MG63 (cell line): Measurements from ENCODE around the gene WNT6. TPM values are rescaled to one million over a fixed set of nuclear protein-coding genes. Genes with fewer than 3 reads are reported as not detected.
A peak's percentile ranks its signal among the peaks of the same experiment; 100 is the strongest.
"Not testable (repeated sequence)": the region's sequence is repeated elsewhere in the genome, so short reads cannot be mapped to it uniquely, and the experiment has no call there.

Source experiments
- DNase-seq: peaks from one replicate; pipeline ENCODE4 v3.0.0-alpha.2; 2020
- H3K27me3 ChIP-seq: fragments of 250-450 bp; sonication (Bioruptor Pico); 2 replicates; pipeline ENCODE4 v1.5.1; 2020; ENCODE audit warnings: mild to moderate bottlenecking, moderate library complexity
- H3K36me3 ChIP-seq: fragments of 250-450 bp; sonication (Bioruptor Pico); 2 replicates; pipeline ENCODE4 v1.5.1; 2020; ENCODE audit warnings: mild to moderate bottlenecking, moderate library complexity
- H3K4me3 ChIP-seq: fragments of 250-450 bp; sonication (Bioruptor Pico); 2 replicates; pipeline ENCODE4 v1.5.1; 2020; ENCODE audit warnings: mild to moderate bottlenecking, moderate library complexity
- H3K9me3 ChIP-seq: fragments of 250-450 bp; sonication (Bioruptor Pico); 2 replicates; pipeline ENCODE4 v1.5.1; 2020; ENCODE audit warnings: mild to moderate bottlenecking, moderate library complexity
- total RNA-seq: library from RNA; depleted of rRNA; stranded (reverse); fragments of >200 nt; shearing (Covaris generic); gene quantifications from 2 replicates; pipeline ENCODE4 v1.2.3, GENCODE V29; 2014; ENCODE audit warnings: low replicate concordance

WNT6 gene
- total RNA-seq, 1 experiment from 2014 or later = not detected

DNA sequence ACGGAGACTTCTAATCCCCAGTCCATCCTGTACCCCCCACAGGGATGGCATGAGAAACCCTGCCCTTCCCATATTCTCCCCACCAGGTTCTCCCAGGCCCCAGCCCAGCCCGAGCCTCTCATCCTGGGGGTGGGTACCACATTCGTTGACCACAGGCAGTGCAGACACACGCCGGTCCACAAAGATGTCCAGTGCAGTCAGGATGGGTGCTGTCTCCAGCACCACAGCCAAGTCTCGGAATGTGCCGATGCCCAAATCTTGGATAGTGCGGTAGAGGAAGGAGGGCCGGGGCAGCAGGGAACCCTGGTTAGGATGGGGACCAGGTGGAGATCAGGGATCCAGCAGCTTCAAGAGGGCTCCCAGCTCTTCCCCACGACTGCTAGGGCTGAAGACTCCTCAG, 32.8 kb upstream of the WNT6 start:
- no peak overlapping the region for H3K4me3 ChIP-seq
- no peaks in the 10 kb centered on the region for H3K27me3 ChIP-seq
- H3K9me3 ChIP-seq = no peaks in the 10 kb centered on the region
- DNase-seq = no peak
- no peaks in the 10 kb centered on the region for H3K36me3 ChIP-seq

DNA sequence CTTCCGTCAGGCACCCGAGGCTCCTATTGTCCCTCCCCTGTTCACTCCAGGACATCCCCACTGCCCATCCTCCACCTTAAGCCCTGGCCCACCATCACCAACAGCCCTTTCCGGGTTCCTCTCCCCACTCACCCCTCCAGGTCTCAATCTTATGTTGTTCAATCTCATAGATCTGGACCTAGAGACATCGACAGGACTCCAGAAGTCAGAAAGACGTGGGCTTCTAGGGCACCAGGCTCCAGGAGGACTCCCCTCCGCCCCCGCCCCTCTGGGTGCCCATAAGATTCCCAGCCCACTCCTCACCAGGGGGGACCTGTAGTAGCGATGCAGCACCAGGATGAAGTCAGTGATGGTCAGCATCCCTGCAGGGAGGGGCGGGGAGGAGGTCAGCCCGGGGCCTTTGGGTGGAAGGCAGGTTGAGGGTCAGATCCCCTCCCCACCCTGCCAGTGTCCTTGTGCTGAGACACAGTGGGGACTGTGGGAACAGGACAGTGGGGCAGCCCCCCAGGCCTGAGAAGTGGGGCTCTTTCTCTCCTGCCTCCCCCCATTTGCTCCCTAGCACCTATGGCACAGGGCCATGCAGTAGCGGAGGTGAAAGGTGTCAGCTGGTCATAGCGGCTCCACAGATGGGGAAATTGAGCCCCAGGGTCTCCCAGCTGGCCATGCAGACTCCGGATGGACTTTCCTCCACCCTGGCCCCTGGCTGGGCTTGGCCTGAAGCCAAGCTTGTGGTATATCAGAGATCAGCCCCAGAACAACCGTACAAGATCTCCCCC, 31.7 kb upstream of the WNT6 start:
- Histone ChIP-seq H3K9me3 (no peaks in the 10 kb centered on the region), H3K36me3 (no peaks in the 10 kb centered on the region), H3K4me3 (no peak overlapping the region), H3K27me3 (no peaks in the 10 kb centered on the region)
- no peak for DNase-seq

DNA sequence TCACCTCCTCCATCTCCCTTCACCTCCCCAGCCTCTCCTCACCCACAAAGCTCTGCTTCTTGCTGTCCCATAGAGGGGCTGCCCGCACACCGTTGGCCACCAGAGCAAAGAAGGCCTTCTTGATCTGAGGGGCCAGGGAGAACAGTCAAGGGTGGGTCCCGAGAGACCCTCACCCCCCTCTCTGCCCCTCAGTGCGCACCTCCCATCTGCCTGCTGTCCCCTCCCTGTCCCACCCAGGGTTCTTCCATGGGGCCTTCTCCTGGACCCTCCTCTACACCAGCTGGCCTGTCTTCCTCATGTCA, 31.2 kb upstream of the WNT6 start:
- no peaks in the 10 kb centered on the region for H3K36me3 ChIP-seq
- H3K27me3 ChIP-seq = no peaks in the 10 kb centered on the region
- H3K9me3 ChIP-seq = no peaks in the 10 kb centered on the region
- no peak overlapping the region for H3K4me3 ChIP-seq
- DNase-seq = no peak

DNA sequence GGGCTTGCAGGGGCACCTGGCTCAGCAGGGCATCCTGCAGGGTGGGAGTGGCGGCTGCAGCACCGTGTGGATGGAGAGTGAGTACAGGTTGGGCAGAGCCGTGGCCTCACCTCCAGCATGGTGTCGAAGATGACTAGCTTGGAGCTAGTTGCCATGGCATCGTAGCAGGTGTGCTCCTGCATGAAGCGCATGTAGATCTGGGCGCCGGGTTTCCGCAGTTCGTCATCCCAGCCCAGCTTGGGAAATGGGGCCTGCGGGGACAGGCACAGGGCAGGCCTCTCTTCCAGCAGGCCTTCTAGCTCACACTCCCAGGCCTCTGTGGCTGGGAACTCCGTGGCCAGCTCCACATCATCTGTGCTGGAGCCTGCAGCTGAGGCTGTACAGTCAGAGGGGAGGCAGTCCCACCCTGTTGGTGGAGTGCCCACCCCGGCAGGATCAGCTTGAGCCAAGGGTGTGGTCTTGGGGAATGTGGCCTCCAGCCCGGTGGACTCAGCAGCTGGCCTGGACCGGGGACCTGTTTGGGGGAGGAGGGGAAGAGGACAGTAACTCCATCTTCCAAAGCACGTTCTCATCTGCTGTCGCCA, 29.6 kb upstream of the WNT6 start:
- Histone ChIP-seq H3K36me3 (no peaks in the 10 kb centered on the region), H3K9me3 (no peaks in the 10 kb centered on the region), H3K27me3 (no peaks in the 10 kb centered on the region), H3K4me3 (no peak overlapping the region)
- peak; percentile 58 for DNase-seq

DNA sequence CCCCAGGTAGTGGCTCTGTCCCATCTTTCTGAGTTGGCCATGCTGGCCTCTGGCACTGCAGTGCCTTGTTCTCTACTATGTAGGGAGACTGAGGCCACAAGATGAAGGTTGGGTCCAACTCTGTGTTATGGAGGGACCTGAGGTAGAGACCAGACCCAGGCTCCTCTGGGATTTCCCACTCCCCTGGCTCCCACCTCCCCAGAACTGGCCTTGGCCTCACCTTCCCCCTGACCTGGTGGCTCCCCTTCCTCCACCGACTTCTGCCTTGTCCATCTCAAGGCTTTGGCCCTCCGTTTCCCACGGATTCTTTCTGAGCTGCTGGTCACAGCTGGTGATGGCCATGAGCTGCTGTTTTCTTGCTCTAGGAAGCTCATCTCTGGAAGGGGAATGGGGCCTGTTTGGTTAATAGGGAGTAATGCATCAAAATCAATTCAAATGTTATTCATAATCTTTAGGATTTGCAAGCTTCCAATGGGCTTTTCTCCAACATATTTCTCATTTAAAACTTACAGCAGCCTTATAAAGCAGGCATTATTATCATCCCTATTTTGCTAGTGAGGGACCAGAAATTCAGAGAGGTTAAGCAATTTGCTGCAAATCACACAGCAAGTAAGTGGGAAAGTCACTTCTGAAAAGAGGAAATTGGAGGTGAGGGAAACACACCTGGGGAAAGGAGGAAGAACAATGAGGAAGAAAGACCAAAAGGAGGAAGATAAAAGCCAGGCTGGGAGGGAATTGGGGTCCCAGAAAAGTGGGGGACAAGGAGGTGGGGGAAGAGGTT, 28.9 kb upstream of the WNT6 start:
- Histone ChIP-seq H3K9me3 (no peaks in the 10 kb centered on the region), H3K27me3 (no peaks in the 10 kb centered on the region), H3K36me3 (no peaks in the 10 kb centered on the region), H3K4me3 (no peak overlapping the region)
- DNase-seq = no peak

DNA sequence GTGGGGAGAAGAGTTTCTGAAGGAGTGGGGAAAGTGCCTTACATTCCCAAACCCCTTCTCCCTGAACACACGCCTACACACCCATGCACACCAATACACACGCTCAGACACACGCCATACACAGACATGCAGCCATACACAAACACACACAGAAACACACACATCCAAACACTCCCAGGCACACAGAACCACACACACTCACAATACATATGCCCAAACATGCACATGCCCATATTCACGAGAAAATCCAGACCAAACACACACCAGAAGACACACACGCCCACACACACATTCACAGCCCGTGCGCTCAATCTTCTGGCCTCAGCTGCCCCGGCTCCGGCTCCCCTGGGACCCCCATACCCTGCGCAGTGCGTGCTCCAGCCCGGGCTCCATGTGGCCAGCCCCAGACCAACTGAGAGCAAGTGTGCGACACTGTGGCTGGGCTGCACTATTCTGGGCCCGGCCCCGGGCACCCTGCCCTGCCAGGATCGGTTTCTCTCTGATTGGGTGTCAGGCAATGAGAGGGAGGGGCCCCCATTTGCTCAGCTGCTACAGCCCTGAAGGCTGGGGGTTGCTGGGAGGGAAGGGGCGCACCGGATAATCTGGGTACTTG, 28.1 kb upstream of the WNT6 start, which contains the start of gene PRKAG3:
TSS of gene PRKAG3 (minus strand) at position 426 of the 613 bp plus-strand sequence.
- H3K4me3 ChIP-seq = no peak within 1 kb of the TSS
- H3K36me3 ChIP-seq = no peaks in the 10 kb centered on the region
- no peaks in the 10 kb centered on the region for H3K9me3 ChIP-seq
- no peak for DNase-seq
- no peaks in the 10 kb centered on the region for H3K27me3 ChIP-seq

DNA sequence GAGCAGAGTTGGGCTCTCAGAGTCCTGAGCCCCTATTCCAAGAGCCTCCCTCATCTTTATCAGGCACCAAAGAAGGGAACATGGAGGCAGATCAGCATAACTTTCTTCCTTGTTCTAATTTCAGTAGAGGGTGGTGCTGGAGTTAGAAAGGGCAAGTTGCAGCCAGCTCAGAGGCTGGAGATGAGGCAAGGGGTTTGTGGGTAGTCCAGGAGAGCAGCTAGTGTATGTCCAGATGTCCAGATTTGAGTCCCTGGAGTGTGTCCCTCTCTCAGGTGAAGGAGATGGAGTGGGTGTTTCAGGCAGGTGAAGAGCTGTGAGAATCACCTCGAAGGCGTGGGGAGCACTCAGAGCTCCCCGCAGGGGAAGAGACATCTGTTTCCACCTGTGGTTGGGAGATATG, 27.5 kb upstream of the WNT6 start:
- no peak overlapping the region for H3K4me3 ChIP-seq
- H3K9me3 ChIP-seq = no peaks in the 10 kb centered on the region
- no peaks in the 10 kb centered on the region for H3K27me3 ChIP-seq
- H3K36me3 ChIP-seq = no peaks in the 10 kb centered on the region
- no peak for DNase-seq

DNA sequence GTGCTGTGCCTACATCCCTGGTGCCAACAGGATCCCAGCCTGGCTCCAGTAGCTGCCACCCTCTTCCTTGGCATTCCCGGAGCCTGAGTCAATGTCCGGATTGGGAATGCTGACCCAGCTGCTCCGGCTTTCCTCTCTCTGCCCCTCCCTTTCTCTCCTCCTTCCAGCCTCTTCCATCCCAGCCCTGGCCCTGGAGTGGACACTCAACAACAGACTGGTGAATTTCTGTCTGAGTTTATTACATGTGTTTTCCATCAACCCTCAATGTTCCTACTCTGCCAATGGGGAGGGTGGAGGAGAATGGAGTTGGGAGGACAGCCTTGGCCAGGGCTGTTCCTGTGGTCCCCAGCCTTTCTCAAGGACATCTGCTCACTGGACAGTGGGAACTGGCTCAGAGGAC, 27.1 kb upstream of the WNT6 start:
- Histone ChIP-seq H3K27me3 (no peaks in the 10 kb centered on the region), H3K4me3 (no peak overlapping the region), H3K9me3 (no peaks in the 10 kb centered on the region), H3K36me3 (no peaks in the 10 kb centered on the region)
- DNase-seq = peak; percentile 85

DNA sequence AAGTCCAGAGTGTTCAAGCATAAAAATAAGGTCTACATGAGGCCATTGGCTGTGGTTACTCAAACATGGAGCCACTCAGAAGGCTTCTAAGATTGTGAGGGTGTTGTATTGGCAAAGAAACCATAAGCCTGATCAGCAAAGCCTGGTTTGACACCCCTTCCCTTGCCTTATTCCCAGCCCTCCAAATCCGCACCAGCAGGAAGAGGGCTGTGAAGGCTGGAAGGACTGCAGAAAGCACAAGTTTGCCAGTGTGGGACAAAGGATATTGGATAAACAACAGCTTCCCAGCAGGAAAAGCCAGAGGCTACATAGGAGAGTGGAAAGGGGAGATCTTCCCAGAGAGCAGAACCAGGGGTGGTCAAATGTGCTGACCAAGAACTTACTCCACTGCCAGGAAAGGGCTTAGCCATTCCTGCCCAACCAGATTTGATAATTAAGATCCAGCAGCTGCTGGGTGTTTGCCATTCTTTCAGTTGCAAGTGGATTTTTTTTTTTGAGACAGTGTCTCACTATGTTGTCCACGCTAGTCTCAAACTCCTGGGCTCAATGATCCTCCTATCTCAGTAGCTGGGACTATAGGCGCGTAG, 26.5 kb upstream of the WNT6 start:
- Histone ChIP-seq H3K4me3 (no peak overlapping the region), H3K36me3 (no peaks in the 10 kb centered on the region), H3K9me3 (no peaks in the 10 kb centered on the region), H3K27me3 (no peaks in the 10 kb centered on the region)
- DNase-seq = peak; percentile 9

DNA sequence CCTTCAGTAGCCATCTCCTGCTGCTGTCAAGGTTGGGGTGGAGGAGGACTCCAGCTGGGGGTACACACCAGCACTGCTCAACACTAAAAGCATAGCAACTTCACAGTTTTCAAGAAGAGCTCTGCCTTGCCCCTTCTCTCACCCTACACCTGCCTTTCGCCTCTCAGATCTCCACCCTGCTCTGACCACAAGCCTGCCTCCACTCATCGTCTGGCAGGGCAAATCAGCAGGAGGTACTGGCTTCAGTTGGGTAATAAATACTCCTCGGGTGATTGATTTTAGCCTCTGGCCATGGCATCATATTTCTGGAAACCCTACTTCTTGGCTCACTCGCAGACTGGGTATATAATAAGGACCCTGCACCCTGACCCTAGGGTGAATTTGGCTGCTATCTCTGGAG, 24.9 kb upstream of the WNT6 start:
- no peaks in the 10 kb centered on the region for H3K36me3 ChIP-seq

DNA sequence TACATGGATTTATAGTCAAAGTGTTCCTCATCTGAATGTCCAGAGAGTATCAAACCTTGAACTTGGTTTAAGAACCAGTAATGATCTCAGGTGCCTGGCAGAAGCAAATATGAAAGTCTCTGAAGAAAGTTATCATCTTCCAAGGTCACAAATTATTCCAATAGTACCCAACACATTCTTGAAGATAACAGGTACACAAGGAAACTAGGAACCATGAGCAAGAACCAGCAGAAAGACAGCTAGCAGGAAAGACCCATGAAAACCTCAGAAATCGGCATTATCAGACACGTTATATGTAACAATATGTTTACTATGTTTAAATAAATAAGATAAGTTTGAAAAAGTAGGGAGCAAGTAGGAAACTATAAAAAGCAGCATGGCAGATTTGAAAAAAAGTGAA, 22.1 kb upstream of the WNT6 start:
- no peak for DNase-seq
- H3K4me3 ChIP-seq = no peak overlapping the region
- 0 out of 2 replicates have a peak, but pooled peaks cover 2% of the 10 kb centered on the region for H3K9me3 ChIP-seq
- H3K36me3 ChIP-seq = no peaks in the 10 kb centered on the region
- no peaks in the 10 kb centered on the region for H3K27me3 ChIP-seq

More for the DNA sequence above, 24.9 kb upstream of the WNT6 start:
- DNase-seq = peak; percentile 48
- Histone ChIP-seq H3K9me3 (no peaks in the 10 kb centered on the region), H3K27me3 (no peaks in the 10 kb centered on the region), H3K4me3 (no peak overlapping the region)

DNA sequence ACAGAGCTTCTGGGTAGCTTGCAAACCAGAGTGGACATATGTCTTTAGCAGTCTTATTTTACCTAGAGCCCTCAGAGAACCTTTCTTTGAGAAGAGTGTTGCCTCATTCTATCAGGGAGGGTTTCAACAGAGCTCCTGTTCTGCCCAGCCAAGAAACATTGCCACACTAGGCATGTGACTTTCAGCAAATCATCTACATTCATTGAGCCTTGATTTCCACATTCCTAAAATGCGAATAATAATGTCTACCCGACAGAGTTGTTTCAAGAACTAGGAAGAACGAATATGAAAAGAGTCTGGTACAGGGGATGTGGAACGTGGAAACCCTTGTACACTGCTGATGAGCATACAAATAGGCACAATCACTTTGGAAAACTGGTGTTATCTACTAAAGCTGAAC, 20.2 kb upstream of the WNT6 start:
- Histone ChIP-seq H3K36me3 (no peaks in the 10 kb centered on the region), H3K27me3 (no peaks in the 10 kb centered on the region), H3K9me3 (peaks cover 2% of the 10 kb centered on the region; the same call in 1 of the 2 replicates), H3K4me3 (no peak overlapping the region)
- no peak for DNase-seq

DNA sequence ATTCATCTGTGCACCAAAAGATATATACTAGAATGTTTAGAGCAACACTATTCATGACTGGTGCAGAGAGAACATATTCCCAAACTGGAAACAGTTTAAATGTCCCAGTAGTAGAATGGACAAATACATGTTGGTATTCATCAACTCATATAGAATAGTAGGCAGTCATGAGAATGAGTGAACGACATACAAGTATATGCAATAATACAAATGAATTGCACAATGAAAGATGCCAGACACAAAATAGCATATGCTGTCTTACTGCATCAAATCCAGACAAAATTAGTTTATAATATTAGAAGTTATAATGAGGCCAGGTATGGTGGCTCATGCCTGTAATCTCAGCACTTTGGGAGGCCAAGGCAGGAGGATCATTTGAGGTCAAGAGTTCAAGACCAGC, 19.7 kb upstream of the WNT6 start:
- H3K36me3 ChIP-seq = no peaks in the 10 kb centered on the region
- H3K4me3 ChIP-seq = no peak overlapping the region
- DNase-seq = no peak
- H3K9me3 ChIP-seq = peaks cover 2% of the 10 kb centered on the region; the same call in 1 of the 2 replicates
- no peaks in the 10 kb centered on the region for H3K27me3 ChIP-seq

DNA sequence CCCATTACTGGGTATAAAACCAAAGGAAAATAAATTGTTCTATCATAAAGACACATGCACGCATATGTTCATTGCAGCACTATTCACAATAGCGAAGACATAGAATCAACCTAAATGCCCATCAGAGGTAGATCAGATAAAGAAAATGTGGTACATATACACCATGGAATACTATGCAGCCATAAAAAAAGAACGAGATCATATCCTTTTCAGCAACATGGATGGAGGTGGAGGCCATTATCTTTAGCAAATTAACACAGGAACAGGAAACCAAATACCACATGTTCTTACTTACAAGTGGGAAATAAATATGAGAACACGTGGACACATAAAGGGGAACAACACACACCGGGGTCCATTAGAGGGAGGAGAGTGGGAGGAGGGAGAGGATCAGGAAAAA, 15.3 kb upstream of the WNT6 start:
- DNase-seq, H3K4me3 ChIP-seq, H3K27me3 ChIP-seq, H3K9me3 ChIP-seq, H3K36me3 ChIP-seq: not testable (repeated sequence)

DNA sequence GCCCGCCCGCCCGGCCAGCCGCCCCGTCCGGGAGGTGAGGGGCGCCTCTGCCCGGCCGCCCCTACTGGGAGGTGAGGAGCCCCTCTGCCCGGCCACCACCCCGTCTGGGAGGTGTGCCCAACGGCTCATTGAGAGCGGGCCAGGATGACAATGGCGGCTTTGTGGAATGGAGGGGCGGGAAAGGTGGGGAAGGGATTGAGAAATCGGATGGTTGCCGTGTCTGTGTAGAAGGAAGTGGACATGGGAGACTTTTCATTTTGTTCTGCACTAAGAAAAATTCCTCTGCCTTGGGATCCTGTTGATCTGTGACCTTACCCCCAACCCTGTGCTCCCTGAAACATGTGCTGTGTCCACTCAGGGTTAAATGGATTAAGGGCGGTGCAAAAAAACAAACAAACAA, 12.6 kb upstream of the WNT6 start:
- H3K4me3 ChIP-seq, H3K27me3 ChIP-seq, DNase-seq, H3K36me3 ChIP-seq, H3K9me3 ChIP-seq: not testable (repeated sequence)

DNA sequence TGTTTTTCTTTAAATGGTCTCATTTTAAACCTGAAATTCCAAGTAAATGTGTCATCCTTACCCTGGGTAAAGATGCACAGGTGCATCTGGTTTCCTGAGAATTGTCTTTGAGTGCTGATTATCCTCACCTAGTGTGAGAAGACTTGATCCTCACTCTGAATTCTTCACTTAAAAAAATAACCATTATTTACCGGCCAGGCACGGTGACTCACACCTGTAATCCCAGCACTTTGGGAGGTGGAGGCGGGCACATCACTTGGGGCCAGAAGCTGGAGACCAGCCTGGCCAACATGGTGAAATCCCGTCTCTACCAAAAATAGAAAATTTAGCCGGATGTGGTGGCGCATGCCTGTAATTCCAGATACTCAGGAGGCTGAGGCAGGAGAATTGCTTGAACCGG, 9.9 kb upstream of the WNT6 start:
- H3K27me3 ChIP-seq = peaks cover 3% of the 10 kb centered on the region; the same call in 1 of the 2 replicates
- H3K9me3 ChIP-seq = no peaks in the 10 kb centered on the region
- H3K4me3 ChIP-seq = no peak overlapping the region
- no peaks in the 10 kb centered on the region for H3K36me3 ChIP-seq
- peak; percentile 42 for DNase-seq

DNA sequence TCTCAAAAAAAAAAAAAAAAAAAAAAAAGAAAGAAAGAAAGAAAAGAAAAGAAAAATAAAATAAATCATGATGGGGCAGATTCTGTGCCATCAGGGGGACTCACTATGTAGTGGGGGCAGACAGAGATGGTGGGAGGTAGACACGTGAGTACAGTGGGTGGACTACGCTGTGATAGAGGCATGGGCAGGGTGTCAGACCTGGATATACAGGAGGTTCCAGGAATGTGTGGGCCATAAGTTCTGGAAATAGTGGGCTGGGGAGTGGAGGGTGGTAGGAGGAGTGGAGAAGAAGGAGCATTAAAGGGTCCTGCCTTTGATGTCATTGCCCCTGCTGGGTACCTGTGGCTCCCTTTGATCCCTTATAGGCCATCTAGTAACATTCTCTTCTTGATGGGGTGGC, 8.8 kb upstream of the WNT6 start:
- Histone ChIP-seq H3K27me3 (no peaks in the 10 kb centered on the region), H3K9me3 (no peaks in the 10 kb centered on the region), H3K4me3 (no peak overlapping the region), H3K36me3 (no peaks in the 10 kb centered on the region)
- no peak for DNase-seq
